SK-MEL-5 (cell line): ENCODE measurements around the gene PTPRF. TPM values are rescaled to one million over a fixed set of nuclear protein-coding genes. Genes with fewer than 3 reads are reported as not detected.

Experiments used
- DNase-seq: peaks from one replicate; pipeline ENCODE4 v3.0.0-alpha.2; 2016; ENCODE audit warnings: low read depth, low spot score
- in situ Hi-C: cut with HindIII; loops from 2 replicates; pipeline ENCODE4 v1.10.0; 2016; ENCODE audit warnings: low sequenced_read_pairs, high pct_unique_total_duplicates, low pct_unique_long_range_greater_than_20kb
- total RNA-seq: library from RNA; depleted of rRNA; stranded (reverse); fragments of >200 nt; shearing (Covaris generic); gene quantifications from 2 replicates; pipeline ENCODE4 v1.2.3, GENCODE V29; 2014

PTPRF gene
- total RNA-seq, 1 experiment from 2014 or later: 6.3 TPM

DNA sequence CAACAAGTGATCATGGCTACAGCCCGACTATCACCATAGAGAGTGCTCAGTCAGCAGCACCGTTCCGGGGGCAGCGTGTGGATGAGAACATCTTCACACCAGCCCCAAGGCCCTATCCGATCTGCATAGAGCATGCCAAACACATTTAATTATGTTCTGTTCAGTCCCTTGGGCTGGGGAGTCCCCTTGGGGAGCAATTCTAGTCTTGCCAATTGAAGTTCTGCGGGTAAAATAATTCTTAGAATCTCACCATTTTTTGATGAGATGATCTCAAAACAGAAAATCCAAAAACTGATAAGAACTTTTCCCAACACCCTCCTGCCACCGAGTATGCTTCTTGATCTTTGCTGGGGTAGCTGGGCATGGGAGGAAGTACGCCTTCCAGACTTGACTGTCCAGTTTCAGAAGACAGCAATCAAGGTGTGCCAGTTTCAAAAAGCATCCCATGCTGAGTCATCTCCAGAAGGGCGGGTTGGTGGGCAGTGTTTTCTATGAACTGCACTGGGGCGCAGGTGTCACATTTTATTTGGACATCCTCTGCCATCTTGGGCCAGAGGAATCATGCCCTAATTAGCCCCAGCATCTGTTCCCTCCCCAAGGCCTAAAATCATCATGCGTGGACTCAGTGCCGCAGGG is 20.8 kb upstream of the PTPRF start:
- DNase-seq: no peak
- in situ Hi-C loops: no loop called here

GRCh38 chr1:43510621-43511020 is 20.1 kb upstream of the PTPRF start:
- in situ Hi-C loops: no loop called here

GRCh38 chr1:43511394-43511793 is 19.3 kb upstream of the PTPRF start:
- no peak for DNase-seq
- in situ Hi-C loops: no loop called here

More at GRCh38 chr1:43510621-43511020, 20.1 kb upstream of the PTPRF start:
- DNase-seq: no peak

- DNase-seq: no peak
Observed at GRCh38 chr1:43512133-43512532, 18.6 kb upstream of the PTPRF start.

DNA sequence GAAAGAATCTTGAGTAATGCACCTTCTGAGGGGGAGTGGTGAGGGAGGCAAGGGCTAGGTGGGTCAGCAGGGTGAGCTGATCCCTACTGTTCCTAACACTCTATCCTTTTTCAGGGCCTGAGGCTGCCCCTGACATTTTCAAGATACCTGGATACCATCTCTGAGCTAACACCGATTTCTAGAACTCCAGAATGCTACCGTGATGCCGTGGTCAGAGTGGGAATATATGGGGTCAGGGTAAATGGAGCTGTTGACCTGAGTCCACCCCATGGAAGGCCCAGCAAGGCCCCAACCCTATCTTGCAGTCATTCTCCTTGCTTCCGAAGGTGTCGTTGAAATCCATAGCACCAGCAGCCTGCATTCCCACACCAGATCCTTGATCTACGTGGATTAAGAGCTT is 18.0 kb upstream of the PTPRF start:
- DNase-seq: no peak
- in situ Hi-C loops: no loop called here

More at GRCh38 chr1:43512133-43512532, 18.6 kb upstream of the PTPRF start:
- in situ Hi-C loops: no loop called here

DNA sequence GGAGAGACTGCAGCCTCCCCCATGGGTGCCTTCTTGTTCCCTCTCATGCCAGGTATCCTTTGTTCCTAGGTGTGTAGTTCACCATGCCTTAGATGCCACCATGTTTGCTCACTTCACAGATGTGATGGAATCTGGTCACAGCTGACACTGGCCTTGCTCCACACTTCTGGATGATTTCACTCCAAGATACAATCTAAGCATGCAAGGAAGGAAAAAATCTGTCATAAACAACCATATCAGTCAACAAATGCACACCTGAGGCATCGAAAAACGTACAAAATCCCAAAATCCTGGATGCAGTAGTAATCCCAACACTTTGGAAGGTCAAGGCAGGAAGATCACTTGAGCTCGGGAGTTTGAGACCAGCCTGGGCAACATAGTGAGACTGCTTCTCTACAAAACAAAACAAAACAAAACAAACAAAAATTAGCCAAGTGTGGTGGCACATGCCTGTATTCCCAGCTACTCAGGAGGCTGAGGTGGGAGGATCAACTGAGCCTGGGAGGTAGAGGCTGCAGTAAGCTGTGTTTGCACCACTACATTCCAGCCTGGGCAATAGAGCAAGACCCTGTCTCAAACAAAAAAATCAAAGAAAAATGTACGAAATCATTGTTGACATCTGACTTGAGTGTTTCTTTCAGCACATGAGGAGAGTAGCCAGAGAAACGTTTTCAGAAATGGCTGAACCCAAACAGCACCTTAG is 17.1 kb upstream of the PTPRF start:
- in situ Hi-C loops: no loop called here
- no peak for DNase-seq

DNA sequence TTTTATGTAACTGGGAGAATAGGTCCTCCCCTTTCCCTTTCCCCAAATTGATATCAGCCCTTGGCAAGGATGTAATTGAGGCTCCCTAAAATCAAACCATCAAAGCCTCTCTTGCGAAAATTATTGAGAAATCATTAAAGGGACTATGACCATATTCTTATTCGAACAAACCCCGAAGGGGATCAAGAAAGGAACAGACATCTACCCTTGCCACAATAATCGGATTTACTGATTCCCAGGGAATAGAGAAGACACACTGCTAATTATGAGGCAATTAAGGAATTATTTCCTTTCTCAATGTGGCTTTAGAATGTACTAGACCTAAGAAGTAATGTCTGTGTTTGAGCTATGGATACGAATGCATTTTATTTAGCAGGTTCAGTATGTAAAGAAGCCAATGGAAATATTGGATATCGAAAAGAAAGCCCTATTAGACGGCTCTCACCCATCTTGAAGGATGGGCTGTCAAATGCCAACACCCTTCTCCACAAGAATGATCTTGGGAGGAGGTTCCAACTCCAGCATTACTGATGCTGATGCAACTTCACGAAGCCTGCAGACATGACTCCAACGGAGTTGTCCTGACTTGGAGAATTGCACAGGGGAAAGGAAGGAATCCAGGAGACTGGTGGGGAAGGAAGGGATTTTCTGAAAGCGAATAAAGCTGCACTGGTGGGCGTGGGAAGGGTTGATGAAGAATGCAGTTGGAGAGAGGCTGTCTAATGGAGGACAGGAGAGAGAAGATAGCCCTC is 11.6 kb upstream of the PTPRF start:
- in situ Hi-C loops: no loop called here
- no peak for DNase-seq

DNA sequence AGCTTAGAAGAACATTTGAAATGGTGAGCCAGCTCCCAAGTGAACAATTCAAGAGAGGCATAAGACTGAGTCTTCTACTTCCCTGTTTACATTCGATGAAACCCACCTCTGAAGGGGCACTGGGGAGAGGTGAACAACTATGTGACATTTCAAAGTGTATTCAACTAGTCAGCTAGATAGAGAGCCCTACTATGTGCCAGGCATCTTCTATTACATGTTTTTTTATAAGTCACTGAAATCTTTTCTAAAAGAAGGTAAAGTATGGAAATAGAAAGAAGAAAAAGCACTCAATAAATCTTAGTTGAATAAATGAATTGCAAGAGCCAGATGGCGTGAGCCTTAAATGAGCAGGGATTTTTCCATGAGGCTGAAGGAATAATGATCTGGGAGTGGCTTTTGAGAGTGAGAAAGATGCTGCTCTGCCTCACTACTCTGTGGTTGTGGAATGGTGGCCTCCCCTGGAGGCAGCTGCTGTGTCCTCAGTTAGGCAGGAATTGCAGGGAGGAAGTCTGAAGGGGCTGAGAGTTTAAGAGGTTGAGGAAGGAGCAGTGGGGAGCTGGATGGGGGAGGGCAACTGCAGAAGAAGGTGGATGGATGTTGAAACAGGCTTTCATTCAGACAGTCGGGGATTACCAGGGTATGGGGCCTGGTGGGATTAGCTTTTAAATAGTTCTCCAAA is 10.4 kb upstream of the PTPRF start:
- in situ Hi-C loops: no loop called here
- DNase-seq: no peak

DNA sequence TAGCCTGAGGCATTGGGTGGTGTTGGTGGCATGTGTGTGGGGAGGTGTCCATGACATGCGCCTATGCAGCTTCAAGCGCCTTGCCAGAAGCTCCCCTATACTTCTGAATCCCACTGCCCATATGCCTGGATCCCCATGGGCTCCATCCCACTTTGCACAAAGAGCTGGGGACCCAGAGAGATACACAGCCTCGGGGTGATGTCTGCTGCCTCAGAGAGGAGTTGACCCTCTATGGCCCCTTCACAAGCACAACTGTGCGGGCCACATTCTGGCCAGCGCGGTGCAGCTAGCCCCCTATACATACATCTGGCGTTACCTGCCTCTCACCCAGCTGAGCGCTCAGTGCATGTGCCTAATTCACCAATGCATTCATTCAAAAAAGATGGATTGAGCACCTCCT is 9.6 kb upstream of the PTPRF start:
- in situ Hi-C loops: no loop called here
- DNase-seq: no peak

GRCh38 chr1:43521756-43522155 is 8.9 kb upstream of the PTPRF start:
- in situ Hi-C loops: no loop called here
- no peak for DNase-seq

DNA sequence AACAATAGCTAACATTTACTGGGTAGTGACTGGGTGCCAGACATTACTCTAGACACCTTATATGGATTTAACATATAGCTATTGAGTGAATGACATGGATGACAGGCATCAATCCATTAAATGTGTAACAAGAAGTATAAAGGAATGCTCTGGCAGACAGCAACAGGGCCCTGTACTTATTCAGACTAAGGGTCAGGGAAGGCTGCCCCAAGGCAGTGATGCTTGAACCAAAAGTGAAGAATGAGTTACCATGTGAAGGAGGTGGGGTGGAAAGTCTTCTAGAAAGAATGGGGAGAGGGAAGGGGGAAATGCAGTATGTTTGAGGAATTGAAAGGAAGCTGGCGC is 8.3 kb upstream of the PTPRF start:
- DNase-seq: no peak
- in situ Hi-C loops: no loop called here

GRCh38 chr1:43522776-43523480 is 7.8 kb upstream of the PTPRF start:
- in situ Hi-C loops: no loop called here
- DNase-seq: no peak

DNA sequence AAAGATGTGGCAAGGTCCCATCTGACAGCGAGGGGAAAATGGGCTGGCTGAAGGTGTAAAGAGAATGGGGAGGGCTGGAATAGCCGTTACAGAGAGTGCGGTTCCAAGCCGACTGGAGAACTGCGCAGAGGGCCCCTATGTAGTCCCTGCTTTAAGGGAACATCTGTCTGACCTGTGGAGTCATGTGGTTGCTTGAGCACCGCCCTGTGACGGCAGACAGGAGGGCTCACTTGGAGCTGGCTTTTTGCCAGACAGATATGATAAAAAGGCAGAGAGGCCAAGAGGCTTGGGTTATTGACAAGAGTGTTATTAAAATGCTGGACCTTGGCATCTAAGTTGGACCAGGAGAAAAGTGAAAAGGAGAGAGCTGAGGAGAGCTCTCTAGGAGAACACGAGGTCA is 5.9 kb upstream of the PTPRF start:
- in situ Hi-C loops: no loop called here
- DNase-seq: no peak

GRCh38 chr1:43526002-43526401 is 4.7 kb upstream of the PTPRF start:
- in situ Hi-C loops: no loop called here
- no peak for DNase-seq

DNA sequence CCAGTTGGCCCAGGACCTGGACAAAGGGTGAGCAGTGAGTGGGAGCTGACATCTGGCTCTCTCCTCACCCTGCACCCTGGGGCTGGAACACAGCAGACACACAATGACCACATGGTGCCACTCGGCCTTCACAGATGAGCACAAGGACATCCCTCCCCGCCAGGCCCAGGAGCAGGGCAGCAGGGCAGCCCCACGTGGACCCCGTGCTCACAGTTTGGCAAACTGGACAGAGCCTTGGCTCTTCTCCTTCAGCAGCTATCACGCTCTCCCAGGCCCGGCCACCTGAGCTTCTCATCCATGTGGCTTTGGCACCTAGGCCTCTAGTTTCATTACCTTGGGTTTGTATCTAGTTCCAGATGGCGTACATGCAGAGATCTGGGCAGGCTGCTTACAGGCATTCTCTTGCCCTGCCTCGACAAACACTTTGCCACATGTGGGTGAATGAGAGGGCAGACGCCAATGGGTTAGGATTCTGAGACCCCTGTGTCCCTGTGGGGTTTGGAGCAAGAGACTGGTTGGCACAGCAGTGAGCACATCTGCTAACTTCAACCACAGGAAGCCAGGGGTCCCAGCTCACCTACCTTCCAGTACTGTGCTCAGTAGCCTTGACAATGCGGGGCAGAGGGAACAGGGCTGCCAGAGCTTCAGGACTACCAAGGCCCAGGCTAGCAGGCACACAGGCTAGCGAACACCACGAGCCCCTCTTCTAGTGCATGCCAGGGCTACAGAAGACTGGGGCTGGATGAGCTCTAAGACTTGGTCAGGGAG is 3.4 kb upstream of the PTPRF start:
- DNase-seq: no peak
- in situ Hi-C loops: no loop called here

- in situ Hi-C loops: no loop called here
- peak; percentile 85 for DNase-seq
Observed at GRCh38 chr1:43529206-43529731, 1.4 kb upstream of the PTPRF start.
